ENCODE data around the gene KAT8.
A peak's percentile ranks its signal among the peaks of the same experiment; 100 is the strongest.

KAT8 gene

GRCh38 chr16:31074814-31075183 lies 42.7 kb upstream of the KAT8 start:
- DNase-seq (ENCODE audit: low read depth, low spot score), result no peak
- in situ Hi-C loops (cut with HindIII; ENCODE audit: low sequenced_read_pairs), result no loop called here
- no peak for TF ChIP-seq CTCF (IDR thresholded peaks at IDR 0.05; ENCODE audit: low read depth, low read length)
- H3K4me3 ChIP-seq (ENCODE audit: low read depth, low read length), result peak overlapping the region; percentile 67

GRCh38 chr16:31076319-31076718 lies 41.1 kb upstream of the KAT8 start:
- H3K4me3 ChIP-seq (ENCODE audit: low read depth, low read length), result no peak overlapping the region
- no peak for DNase-seq (ENCODE audit: low read depth, low spot score)
- no peak for TF ChIP-seq CTCF (IDR thresholded peaks at IDR 0.05; ENCODE audit: low read depth, low read length)
- in situ Hi-C loops (cut with HindIII; ENCODE audit: low sequenced_read_pairs), result no loop called here

- no peak for TF ChIP-seq CTCF (IDR thresholded peaks at IDR 0.05; ENCODE audit: low read depth, low read length)
- no peak for DNase-seq (ENCODE audit: low read depth, low spot score)
- H3K4me3 ChIP-seq (ENCODE audit: low read depth, low read length), result no peak overlapping the region
- in situ Hi-C loops (cut with HindIII; ENCODE audit: low sequenced_read_pairs), result no loop called here
Measured at GRCh38 chr16:31077024-31077423, 40.4 kb upstream of the KAT8 start.

- H3K4me3 ChIP-seq (ENCODE audit: low read depth, low read length), result no peak overlapping the region
- in situ Hi-C loops (cut with HindIII; ENCODE audit: low sequenced_read_pairs), result no loop called here
- no peak for DNase-seq (ENCODE audit: low read depth, low spot score)
- TF ChIP-seq CTCF (IDR thresholded peaks at IDR 0.05; ENCODE audit: low read depth, low read length), result peak; percentile 4
Measured at GRCh38 chr16:31077592-31078396, 39.7 kb upstream of the KAT8 start.

- no peak for DNase-seq (ENCODE audit: low read depth, low spot score)
- in situ Hi-C loops (cut with HindIII; ENCODE audit: low sequenced_read_pairs), result no loop called here
- no peak overlapping the region for H3K4me3 ChIP-seq (ENCODE audit: low read depth, low read length)
- no peak for TF ChIP-seq CTCF (IDR thresholded peaks at IDR 0.05; ENCODE audit: low read depth, low read length)
Measured at GRCh38 chr16:31078597-31079341, 38.7 kb upstream of the KAT8 start.

- in situ Hi-C loops (cut with HindIII; ENCODE audit: low sequenced_read_pairs), result no loop called here
- DNase-seq (ENCODE audit: low read depth, low spot score), result no peak
- H3K4me3 ChIP-seq (ENCODE audit: low read depth, low read length), result no peak overlapping the region
- TF ChIP-seq CTCF (IDR thresholded peaks at IDR 0.05; ENCODE audit: low read depth, low read length), result no peak
Measured at GRCh38 chr16:31079342-31079944, 38.0 kb upstream of the KAT8 start.

All from astrocyte of the spinal cord (primary cell).